GM19468 (cell line): ENCODE results near the gene PKMYT1.

Experiments used
- ATAC-seq: cut with Tn5 transposase; IDR thresholded peaks from one replicate; pipeline ENCODE4 v1.9.1; 2021; ENCODE audit warnings: mild to moderate bottlenecking, moderate library complexity, moderate number of reproducible peaks; ENCODE audit not compliant: unreplicated experiment; ENCODE audit errors: extremely low read depth

The PKMYT1 gene

DNA sequence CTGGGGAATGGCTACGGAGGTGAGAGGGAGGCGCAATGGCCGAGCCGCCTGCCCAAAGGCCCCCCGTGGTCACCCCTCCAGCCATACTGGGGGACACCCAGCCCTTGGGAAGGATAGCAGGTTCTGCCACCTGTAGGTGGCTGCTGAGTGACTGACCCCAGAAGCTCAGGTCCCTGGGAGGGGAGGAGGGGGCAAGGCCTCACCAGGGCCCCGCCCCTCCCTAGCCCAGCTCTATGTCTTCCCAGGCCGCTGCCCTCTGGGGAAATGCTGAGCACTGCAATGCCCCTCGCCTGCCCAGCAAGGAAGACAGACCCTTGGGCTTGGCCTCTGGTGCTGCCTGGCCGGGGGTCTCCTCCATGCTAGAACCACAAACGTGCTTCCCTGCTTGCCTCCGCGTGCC, 21.1 kb upstream of the PKMYT1 start:
- ATAC-seq, result no peak

DNA sequence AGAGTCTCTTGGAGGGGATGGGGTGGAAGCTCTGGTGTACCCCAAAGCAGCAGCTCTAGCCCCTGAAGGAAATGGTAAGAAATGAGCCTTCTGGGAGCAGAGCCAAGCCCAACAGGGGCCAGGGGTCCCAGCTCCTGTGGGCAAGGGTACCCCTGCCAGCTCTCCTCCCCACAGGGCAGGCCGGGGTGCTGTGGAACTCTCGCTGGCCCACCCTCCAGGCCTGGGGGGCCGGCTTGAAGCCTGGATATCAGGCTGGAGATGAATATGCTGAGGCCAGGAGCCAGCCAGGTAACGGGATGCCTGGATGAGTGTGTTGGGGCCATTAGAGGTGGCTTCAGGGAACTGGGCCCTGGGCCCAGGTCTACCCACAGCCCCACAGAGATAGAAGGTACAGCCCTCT, 20.3 kb upstream of the PKMYT1 start:
- no peak for ATAC-seq

DNA sequence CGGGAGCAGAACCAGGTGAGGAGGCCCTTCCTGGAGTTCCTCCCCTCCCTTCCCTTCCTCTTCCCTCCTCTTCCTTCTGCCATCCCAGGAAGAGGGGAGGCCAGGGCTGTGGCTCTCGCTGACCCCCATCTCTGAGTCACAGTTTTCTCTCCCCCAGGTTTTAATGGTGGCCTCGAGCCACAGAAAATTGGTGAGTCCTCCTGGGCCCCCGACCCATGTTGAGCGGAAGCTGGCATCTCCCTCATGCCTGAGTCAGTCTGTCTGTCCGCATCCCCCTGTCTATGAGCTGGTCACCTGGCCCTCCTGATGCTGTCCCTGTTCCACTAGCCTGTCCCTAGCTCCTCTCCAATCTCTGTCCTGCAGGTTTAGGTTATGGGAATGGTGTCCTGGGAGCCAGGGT, 19.7 kb upstream of the PKMYT1 start:
- no peak for ATAC-seq

DNA sequence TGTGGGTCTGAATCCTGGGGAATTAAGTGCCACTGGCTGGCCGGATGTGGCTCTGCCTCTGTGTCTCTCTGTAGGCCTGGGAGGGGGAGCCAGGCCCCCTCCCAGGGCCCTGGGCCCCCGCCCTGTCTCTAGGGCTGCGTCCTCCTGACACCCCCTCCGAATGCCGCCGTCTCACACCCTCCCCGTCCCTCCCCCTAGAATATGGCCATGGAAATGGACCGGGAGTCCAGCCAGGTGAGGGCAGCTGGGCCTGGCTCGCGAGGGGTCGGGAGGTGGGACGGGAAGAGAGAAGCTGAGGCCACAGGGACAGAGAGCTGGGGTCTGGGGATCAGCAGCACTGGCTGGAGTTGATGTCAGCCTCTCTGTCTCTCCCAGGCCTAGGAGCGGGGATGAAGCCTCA, 16.1 kb upstream of the PKMYT1 start:
- ATAC-seq, result no peak

DNA sequence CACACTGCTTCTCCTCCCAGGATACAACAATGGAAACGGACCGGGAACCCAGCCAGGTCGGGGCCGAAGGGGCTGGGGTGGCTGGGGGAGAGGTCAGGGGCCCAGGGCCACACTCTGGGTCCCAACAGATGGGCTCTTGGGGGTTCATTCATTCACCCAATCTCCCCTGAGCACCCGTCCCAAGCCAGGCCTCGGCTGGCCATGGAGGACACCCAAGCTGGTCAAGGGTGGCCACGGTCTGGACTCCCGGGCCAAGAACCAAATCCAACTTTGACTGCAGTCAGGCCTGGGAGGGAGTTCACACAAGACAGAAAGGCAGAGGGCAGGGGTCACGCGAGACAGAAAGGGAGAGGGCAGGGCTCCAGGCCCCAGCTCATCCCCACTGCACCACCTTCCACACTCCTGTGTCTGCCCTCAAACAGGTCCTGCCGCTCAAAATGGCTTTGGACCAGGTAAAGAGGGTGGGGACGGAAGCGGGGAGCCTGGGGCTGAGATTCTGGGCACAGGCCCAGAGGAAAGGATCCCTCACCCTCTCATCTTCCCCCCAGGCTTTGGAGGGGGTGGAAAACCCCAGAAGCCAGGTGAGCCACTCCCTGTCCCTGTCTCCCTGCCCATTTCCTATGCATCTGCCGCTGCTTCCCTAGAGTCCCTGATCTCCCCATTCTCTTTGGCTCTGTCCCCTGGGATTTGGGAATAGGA, 12.3 kb upstream of the PKMYT1 start:
- ATAC-seq, result no peak

DNA sequence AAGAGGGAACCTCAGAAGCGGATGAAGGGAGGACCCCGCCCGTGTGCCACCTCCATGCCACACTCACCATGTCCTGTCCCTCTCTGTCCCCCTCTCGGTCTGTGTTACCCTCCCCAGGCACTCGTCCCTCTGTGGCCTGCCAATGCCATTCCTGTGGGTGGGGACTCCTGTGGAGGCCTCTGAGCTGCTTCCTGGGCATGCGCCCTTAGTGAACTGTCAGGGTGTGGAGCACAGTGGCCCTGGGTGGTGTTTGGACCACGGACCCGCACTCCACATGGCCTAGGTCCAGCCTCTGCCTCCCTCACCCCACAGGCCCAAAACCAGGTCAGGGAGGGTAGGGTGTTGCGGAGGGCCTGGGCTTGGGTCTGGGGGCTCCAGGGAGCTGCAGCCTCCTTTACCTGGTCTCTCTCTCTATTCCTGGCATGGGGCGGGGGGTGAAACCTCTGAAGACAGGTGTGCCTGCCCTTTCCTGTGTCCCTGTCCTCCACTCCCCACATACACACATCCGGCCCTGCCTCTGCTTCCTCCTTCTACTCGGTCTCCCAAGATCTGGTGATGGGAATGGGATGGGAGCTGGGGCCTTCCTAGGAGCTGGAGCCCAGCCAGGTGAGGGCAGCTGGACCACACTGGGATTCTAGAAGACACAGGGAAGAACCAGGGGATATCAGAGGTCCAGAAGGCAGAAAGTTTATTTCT, 11.5 kb upstream of the PKMYT1 start:
- no peak for ATAC-seq

DNA sequence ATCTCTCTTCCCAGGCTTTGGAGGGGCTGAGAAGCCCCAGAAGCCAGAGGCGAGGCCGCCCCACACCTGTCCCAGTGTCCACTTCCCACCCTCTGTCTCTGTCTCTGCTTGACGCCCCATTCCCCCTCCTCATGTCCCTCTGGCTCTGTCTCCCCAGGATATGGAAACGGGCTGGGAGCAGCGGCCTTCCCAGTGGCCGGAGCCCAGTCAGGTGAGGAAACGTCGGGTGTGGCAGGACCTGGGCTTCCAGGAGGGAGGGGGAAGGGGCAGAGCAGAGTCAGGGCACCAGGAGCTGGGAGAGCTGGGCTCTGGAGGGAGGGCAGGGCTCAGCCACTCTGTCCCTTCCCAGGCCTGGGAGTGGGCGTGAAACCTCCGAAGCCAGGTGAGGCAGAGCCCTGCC, 10.6 kb upstream of the PKMYT1 start:
- no peak for ATAC-seq

DNA sequence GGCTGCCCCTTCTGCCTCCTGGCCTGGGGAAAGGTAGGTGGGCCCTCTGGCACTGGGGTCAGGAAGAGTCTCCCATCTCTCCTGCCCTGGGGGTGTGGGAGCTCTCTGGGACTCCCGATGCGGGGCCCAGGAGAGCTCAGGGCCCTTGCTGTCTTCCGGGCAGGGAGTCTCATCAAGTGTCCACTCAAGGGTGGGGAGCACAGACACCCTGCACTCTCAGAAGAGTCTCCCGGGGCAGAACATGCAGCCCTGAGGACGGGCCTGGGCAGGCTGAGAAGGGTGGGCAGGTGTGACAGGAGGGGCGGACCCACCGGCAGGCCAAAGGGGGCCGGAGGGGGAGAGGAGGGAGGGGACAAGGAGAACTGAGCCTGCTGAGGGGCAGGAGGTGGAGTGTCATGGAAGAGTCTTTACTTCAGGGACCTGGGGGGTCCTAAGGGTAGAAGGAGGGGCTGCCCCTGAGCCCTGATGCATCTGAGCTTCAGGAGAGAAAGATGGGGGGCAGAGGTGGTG, 8.4 kb upstream of the PKMYT1 start:
- ATAC-seq, result no peak

DNA sequence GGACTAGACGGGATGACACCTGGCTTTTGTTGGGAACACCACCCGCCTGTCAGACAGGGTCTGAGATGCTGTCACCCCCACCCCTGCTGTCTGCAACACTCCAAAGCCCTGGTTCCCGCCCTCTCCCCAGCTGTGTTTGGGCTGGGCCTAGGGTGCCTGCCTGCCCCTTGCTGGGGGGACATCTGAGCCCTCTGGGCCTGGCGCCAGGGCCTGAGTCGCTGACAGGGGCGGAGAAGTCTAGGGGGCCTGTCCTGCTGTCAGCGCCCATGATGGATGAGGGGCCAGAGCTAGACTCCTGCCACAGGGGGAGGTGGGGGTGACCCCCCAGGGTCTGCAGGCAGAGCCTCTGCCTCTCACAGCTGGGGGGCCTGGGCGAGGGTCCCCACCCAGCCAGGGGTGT, 7.6 kb upstream of the PKMYT1 start:
- no peak for ATAC-seq

DNA sequence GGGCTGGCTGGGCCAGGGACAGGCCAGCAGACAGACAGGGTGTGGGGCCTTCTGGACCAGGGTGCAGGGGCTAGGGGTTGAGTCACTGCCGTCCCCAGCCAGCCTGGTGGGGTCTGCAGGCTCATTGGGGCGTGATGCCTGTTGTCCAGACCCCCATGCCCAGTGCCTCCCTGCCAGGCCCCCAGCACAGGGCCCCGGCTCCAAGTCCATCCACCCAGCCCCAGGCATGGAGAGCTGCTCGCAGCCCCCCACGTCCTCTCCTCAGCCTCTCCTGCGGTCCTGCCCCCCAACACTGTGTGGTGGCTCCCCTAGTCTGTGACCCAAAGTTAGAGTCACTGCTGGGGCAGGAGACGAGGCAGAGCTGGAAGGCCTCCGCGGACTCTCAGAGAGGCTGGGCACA, 7.0 kb upstream of the PKMYT1 start:
- no peak for ATAC-seq

DNA sequence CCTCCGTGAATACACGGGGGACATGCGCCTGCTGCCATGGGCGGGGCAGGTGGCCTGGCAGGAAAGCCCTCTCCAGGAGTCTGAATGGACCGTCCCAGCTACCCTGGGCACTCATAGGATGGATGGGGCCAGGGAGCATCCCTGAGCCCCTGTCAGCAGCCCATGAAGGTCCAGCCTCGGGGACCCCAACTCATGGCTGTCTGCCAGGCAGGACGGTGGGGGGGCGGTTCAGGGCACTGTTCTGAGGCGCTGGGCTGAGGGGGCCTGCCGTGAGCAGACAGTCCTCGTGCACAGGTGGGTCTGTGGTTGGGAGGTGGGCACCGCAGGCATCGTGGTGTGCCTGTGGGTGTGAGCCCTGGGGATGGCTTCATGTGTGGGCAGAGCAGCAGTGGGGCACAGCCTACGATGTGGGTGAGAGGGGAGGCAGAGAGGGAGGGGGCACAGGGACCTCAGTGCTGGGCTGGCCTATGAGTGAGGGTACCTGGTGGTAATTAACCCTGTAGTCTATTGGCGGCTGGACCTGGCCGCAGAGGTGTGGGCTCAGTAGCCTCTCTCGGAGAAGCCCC, 6.5 kb upstream of the PKMYT1 start:
- no peak for ATAC-seq

DNA sequence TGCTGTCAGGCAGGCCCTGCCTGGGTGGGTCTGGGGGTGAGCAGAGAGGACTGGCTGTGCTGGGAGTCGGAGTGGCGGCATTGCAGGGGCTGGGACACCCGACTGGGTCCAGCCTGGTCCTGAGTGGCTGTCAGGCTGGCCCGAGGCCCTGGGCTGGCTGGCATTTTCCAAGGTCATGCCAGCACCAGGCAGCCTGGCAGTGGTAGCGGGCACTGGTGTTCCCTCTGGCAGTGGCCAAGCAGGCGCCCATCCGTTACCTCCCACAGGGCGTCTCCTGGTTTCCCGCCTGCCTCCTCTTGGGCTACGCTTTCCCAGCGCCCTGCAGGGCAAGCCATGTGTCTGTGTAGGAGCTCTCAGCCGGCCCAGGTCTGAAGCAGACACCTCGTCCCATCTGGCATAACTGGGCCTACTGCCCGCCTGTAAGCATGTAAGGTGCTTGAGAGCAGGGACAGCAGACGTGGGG, 5.7 kb upstream of the PKMYT1 start:
- no peak for ATAC-seq

DNA sequence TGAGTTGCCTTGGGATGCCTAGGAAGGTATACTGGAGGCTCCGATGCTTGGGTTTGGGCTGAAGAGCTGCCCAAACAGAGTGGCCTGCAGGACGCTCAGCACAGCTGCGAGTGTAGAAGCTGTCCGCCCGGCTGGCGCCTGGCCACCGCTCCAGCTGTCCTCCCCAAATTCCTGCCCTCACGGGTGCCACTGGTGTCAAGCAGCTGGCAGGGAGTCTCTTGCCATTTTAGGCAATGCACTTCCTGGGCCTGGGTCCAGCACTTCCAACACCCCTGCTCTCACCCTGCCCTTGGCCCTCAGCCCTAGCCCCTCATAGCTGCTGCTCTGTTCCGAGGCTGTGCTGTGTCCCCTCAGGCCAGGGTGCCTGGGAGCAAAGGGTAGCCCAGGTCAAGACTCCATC, 5.2 kb upstream of the PKMYT1 start:
- no peak for ATAC-seq

DNA sequence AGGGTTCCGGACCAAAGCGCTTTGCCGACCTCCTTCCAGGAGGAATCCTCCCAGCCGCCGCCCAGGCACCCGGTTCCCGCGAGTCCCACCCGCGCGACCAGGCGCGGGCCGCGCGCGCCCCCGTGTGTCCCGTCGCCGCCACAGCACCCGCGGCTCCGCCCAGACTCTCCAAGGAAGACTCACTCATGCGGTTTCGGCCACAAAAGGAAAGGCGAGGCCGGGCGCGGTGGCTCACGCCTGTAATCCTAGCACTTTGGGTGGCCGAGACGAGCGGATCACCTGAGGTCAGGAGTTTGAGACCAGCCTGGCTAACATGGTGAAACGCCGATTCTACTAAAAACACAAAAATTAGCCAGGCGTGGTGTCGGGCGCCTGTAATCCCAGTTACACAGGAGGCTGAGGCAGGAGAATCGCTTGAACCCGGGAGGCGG, 3.5 kb upstream of the PKMYT1 start:
- ATAC-seq, result no peak

DNA sequence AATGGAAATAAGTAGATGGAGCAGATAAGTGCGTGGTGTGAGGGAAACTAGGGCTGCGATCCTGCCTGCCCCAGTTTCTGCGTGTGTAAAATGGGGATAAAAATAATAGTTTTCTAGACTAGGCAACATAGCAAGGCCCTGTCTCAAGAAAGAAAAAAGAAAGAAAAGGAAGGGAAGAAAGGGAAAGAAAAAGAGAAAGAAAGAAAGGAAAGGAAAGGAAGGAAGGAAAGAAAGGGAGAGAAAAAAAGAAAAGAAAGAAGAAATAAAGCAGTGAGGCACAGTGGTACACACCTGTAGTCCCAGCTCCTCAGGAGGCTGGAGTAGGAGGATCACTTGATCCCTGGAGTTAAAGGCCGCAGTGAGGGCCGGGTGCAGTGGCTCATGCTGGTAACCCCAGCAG, 2.2 kb upstream of the PKMYT1 start:
- ATAC-seq, result no peak

DNA sequence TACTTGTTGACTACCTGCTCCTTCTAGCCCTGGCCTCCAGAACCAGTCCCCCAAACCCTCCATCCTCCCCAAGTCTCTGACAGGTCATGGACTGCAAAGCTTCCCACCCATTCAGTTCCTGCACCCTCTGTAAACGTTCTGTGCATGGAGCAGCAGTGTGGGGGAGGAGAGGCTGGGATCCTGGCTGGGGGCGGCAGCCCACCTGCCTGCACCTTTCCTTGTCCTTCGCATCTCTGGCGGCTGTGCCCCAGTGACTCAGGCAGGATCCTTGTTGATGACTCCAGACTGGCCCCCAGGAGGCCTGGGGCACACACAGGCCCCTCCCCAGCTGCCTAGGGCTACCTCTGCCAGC, 1.6 kb upstream of the PKMYT1 start:
- no peak for ATAC-seq

DNA sequence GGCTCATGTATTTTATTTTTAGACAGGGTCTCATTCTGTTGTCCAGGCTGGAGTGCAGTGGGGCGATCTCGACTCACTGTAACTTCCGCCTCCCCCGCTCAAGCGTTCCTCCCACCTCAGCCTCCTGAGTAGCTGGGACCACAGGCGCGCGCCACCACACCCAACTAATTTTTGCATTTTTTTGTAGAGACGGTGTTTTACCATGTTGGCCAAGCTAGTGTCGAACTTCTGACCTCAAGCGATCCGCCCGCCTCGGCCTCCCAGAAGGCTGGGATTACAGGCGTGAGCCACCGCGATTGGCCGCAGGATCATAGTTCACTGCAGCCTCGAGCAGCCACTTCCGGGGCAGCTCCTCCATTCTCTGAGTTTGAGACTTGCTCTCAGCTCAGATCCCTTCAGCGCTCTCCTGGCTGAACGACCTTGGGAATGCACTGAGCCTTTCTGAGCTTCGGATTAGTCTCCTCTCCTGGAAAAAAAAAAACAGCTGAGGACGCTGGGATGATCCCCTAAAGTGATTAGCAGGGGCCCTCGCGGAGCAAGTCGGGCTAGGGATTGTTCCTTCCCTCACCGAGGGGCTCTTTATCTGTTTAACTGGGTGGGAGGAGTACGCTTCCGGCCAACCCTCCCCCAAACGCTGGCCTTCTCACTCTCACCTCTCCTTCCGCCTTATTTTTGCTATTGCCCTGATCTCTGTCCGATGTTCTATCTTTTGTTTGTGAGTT, 1.1 kb upstream of the PKMYT1 start:
- ATAC-seq, result no peak

DNA sequence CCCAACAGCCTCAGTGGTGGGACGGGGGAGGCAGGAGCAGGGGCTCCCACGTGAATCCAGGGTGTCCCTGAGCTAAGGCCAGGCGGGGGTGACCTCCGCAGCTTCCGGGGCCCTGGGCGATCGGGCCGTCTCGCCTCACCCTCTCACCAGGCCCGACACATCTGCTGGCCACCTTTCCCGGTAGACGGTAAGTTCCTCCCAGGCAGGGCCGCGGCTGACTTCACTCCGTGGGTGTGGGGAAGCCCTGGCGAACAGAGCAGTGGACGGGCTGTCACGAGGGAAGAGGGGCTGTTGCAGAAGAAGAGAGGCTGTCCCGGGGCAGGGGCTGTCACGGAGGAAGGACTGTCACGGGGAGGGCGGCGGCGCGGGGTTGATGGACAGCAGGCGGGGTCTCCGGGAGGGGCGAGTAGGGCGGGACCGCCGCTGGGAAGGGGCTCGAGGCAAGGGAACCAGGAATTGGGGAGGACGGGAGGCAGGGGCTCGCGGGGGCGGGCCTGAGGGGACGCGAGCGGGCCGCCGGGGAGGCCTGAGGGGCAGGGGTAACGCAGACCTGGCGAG, 498 bp downstream of the PKMYT1 start:
- no peak for ATAC-seq

DNA sequence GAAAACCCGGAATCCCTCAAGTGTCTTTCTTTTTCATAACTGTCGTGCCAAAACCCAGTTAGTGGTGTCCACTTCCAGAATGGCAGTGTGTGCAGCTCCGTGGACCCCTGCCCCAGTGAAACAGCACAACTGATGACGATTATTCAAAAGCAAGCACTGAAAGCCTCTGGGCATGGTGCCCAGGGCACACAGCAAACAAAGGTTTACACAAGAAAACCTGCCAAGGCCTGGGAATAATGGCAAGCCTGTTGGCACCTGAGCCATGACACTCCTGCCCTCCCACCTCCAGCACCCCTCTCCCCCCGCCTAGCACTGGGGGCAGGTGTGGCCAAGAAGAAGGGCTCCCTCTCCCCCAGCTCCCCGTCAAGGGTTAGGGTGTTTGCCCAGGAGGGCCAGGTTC, 2.8 kb downstream of the PKMYT1 start:
- no peak for ATAC-seq

DNA sequence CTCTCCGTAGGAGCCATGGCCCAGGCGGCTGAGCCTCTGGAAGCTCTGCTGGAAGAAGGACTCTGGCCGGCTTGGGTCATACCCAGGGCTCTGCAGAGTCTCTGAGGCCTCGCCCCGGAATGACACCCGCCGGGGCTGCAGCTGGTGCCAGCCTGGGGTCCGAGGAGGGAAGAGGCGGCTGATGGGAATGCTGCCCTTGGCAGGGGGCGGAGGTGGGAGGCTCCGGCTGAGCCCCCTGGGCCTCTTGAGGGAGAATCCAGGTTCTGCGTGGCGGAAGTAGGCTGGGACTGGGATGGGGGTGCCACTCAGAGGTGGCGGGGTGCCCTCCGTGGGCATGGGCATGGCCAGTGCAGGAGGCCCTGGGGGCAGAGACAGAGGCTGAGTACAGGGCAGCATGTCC, 3.6 kb downstream of the PKMYT1 start:
- no peak for ATAC-seq

DNA sequence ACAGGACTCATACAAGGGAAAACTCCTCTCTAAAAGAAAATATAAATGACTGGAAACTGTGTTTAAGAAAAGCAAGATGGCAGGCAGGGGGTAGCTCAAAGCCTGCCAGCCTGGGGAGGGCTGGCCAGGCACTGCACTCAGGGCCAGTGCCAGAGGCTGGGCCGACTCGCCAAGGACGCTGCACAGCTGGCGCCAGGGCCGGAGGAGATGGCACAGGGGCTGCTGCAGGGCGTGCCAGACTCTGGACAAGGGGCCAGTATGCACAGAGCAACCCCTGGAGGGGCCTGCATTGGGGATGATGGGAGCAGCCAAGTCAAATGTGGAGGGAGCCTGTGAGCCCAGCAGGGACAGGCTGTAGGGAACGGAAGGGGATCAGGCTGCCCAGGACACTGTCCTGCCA, 4.0 kb downstream of the PKMYT1 start:
- no peak for ATAC-seq
